Activated CD8-positive, alpha-beta memory T cell treated with anti-CD3 and anti-CD28 coated beads for 36 hours (primary cell): ENCODE results near the gene XPO4. TPM values are rescaled to one million over a fixed set of nuclear protein-coding genes. Genes with fewer than 3 reads are reported as not detected.
"Not testable (repeated sequence)": the region's sequence is repeated elsewhere in the genome, so short reads cannot be mapped to it uniquely, and the experiment has no call there.

ENCODE experiments used
- CTCF ChIA-PET: fragments of 350-600 bp; sonication (Branson Sonifier 250); formaldehyde crosslinking; loops from one replicate; lab custom pipeline; 2021; ENCODE audit warnings: antibody characterized with exemption; lab: Charles Lee
- POLR2A ChIA-PET: fragments of 350-600 bp; sonication (Branson Sonifier 250); formaldehyde crosslinking; loops from one replicate; lab custom pipeline; 2021; ENCODE audit warnings: antibody characterized with exemption; lab: Charles Lee
- total RNA-seq, 2 experiments: library from RNA; stranded (reverse); gene quantifications; one replicate each; pipeline ENCODE4 v1.2.3, GENCODE V29; 2021

Gene XPO4
- total RNA-seq, 2 experiments from 2014 or later = 31.4 to 32.7 TPM

- POLR2A ChIA-PET = interaction anchor here (1.1 to 1.2 kb wide), 2 partner anchors 275 to 557 kb away, joined by 4 read pairs; partner anchors contain the start of genes MRPL57, SKA3 and ZDHHC20
Observed at GRCh38 chr13:20901668-20902437, 693 bp downstream of the XPO4 start.

GRCh38 chr13:20894245-20894644, 8.3 kb downstream of the XPO4 start:
- ChIA-PET POLR2A (interaction anchor here (0.6 kb wide), 1 partner anchor 438 kb away, joined by 3 read pairs; no protein-coding TSS in a partner anchor), CTCF (interaction anchor here (0.6 kb wide), 1 partner anchor 10 kb away, joined by 3 read pairs; no protein-coding TSS in a partner anchor)

More at GRCh38 chr13:20901668-20902437, 693 bp downstream of the XPO4 start:
- CTCF ChIA-PET = interaction anchor here (1.0 to 1.7 kb wide), 3 partner anchors 22 to 74 kb away, joined by 3 to 4 read pairs (median 4); no protein-coding TSS in a partner anchor

- POLR2A ChIA-PET = interaction anchor here (0.6 kb wide), 1 partner anchor 170 kb away, joined by 3 read pairs; no protein-coding TSS in a partner anchor
- CTCF ChIA-PET = interaction anchor here (0.6 kb wide), 1 partner anchor 62 kb away, joined by 3 read pairs; no protein-coding TSS in a partner anchor
Observed at GRCh38 chr13:20891768-20892167, 10.8 kb downstream of the XPO4 start.

- CTCF ChIA-PET = interaction anchor here (1.2 kb wide), 1 partner anchor 37 kb away, joined by 3 read pairs; no protein-coding TSS in a partner anchor
Observed at GRCh38 chr13:20891034-20891433, 11.5 kb downstream of the XPO4 start.

GRCh38 chr13:20890540-20890939, 12.0 kb downstream of the XPO4 start:
- POLR2A ChIA-PET = interaction anchor here (0.7 kb wide), 2 partner anchors 236 to 399 kb away, joined by 3 to 10 read pairs; no protein-coding TSS in a partner anchor
- CTCF ChIA-PET = interaction anchor here (1.2 kb wide), 1 partner anchor 36 kb away, joined by 3 read pairs; no protein-coding TSS in a partner anchor

More at GRCh38 chr13:20891034-20891433, 11.5 kb downstream of the XPO4 start:
- POLR2A ChIA-PET = interaction anchor here (0.7 kb wide), 2 partner anchors 237 to 400 kb away, joined by 3 to 10 read pairs; no protein-coding TSS in a partner anchor

GRCh38 chr13:20882206-20882605, 20.3 kb downstream of the XPO4 start:
- POLR2A ChIA-PET = no interaction called here
- CTCF ChIA-PET = no interaction called here

- POLR2A ChIA-PET = no interaction called here
Observed at GRCh38 chr13:20877902-20878301, 24.6 kb downstream of the XPO4 start.

GRCh38 chr13:20876802-20877201, 25.7 kb downstream of the XPO4 start:
- POLR2A ChIA-PET, CTCF ChIA-PET: not testable (repeated sequence)

More at GRCh38 chr13:20877902-20878301, 24.6 kb downstream of the XPO4 start:
- CTCF ChIA-PET = interaction anchor here (0.6 kb wide), 1 partner anchor 466 kb away, joined by 3 read pairs; no protein-coding TSS in a partner anchor

- POLR2A ChIA-PET, CTCF ChIA-PET: not testable (repeated sequence)
Observed at GRCh38 chr13:20874439-20874838, 28.1 kb downstream of the XPO4 start.

- POLR2A ChIA-PET = no interaction called here
- CTCF ChIA-PET = no interaction called here
Observed at GRCh38 chr13:20873348-20873747, 29.2 kb downstream of the XPO4 start.

GRCh38 chr13:20870829-20871228, 31.7 kb downstream of the XPO4 start:
- ChIA-PET CTCF (no interaction called here), POLR2A (no interaction called here)

GRCh38 chr13:20869540-20869939, 33.0 kb downstream of the XPO4 start:
- ChIA-PET POLR2A (no interaction called here), CTCF (no interaction called here)

GRCh38 chr13:20867408-20867807, 35.1 kb downstream of the XPO4 start:
- ChIA-PET CTCF (no interaction called here), POLR2A (no interaction called here)

GRCh38 chr13:20861666-20862065, 40.9 kb downstream of the XPO4 start:
- CTCF ChIA-PET = interaction anchor here (0.6 to 0.7 kb wide), 2 partner anchors 63 to 570 kb away, joined by 3 to 4 read pairs; no protein-coding TSS in a partner anchor
- POLR2A ChIA-PET = not testable (repeated sequence)

- ChIA-PET CTCF (interaction anchor here (0.6 kb wide), 1 partner anchor 64 kb away, joined by 3 read pairs; no protein-coding TSS in a partner anchor), POLR2A (no interaction called here)
Observed at GRCh38 chr13:20860844-20861243, 41.7 kb downstream of the XPO4 start.

GRCh38 chr13:20856650-20857049, 45.9 kb downstream of the XPO4 start:
- CTCF ChIA-PET = no interaction called here
- POLR2A ChIA-PET = no interaction called here

- ChIA-PET POLR2A (no interaction called here), CTCF (interaction anchor here (0.7 to 2.2 kb wide), 2 partner anchors 50 to 55 kb away, joined by 3 to 4 read pairs; no protein-coding TSS in a partner anchor)
Observed at GRCh38 chr13:20851844-20852402, 50.6 kb downstream of the XPO4 start.

GRCh38 chr13:20848944-20849343, 53.6 kb downstream of the XPO4 start:
- ChIA-PET CTCF (no interaction called here), POLR2A (no interaction called here)

- CTCF ChIA-PET = no interaction called here
- POLR2A ChIA-PET = no interaction called here
Observed at GRCh38 chr13:20848203-20848602, 54.3 kb downstream of the XPO4 start.

GRCh38 chr13:20847296-20847695, 55.2 kb downstream of the XPO4 start:
- CTCF ChIA-PET = no interaction called here
- POLR2A ChIA-PET = no interaction called here
